Activated CD8-positive, alpha-beta memory T cell treated with anti-CD3 and anti-CD28 coated beads, Interleukin-2, amount 50 U/mL, for 4 hours (primary cell): ENCODE results near the gene SKOR1.

Experiments used
- DNase-seq: peaks from one replicate; pipeline ENCODE4 v3.0.0-alpha.2; 2020

Gene SKOR1

DNA sequence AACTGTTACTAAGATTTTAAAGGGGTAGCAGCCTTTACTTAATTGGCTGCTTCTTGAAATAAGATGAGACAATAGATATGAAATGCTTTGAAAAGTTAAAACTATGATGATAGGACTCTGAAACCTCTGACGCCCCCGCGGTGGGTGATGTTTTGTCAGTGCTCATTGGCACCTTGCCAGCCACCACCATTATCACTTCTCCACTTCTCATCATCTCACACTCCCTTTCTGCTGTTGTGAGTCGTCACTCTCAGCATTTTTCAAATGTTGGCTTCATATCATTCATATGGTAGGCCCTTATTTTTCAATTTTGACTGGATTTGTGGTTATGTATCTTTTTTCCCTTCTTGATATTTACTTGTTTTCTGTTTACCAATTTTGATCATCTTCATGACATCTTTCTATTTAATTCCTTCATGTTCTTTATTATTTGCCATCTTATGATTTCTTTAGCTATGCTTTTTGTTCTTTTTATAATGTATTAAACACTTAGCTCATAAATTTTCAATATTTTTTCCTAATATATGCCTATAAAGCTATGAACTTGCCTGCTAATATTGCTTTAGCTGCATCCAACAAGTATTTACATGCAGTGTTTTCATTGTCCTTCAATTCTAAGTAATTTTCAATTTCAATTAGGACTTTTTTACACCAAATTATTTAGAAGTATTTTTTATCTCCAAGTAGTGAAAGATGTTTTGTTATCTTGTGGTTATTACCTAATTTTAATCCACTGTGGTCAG, 30.3 kb upstream of the SKOR1 start:
- no peak for DNase-seq

- DNase-seq, result no peak
These were observed 28.8 kb upstream of the SKOR1 start for GRCh38 chr15:67796196-67797127.

- no peak for DNase-seq
These were observed 25.5 kb upstream of the SKOR1 start for GRCh38 chr15:67799801-67800205.

DNA sequence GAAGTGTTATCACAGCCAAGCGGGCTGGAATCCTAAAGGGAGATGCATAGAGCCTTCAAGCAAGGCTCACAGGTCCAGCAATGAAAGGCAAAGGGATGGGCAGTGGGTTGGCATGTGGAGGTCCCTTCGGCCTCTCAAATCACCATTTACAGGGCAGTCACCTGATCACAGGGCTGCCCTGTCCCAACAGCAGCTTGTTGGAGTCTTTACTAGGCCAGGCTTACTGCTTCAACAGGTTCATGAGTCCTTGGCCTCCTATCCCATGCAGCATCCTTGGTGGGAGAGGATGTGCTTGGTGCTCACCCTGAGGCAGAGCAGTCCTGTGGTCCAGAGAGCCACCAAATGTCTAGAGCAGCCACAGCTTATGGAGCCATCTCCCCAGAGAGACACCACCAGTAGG, 24.2 kb upstream of the SKOR1 start:
- no peak for DNase-seq

- DNase-seq, result no peak
These were observed 23.1 kb upstream of the SKOR1 start for GRCh38 chr15:67801926-67802914.

GRCh38 chr15:67803299-67803698, 22.0 kb upstream of the SKOR1 start:
- DNase-seq, result no peak

DNA sequence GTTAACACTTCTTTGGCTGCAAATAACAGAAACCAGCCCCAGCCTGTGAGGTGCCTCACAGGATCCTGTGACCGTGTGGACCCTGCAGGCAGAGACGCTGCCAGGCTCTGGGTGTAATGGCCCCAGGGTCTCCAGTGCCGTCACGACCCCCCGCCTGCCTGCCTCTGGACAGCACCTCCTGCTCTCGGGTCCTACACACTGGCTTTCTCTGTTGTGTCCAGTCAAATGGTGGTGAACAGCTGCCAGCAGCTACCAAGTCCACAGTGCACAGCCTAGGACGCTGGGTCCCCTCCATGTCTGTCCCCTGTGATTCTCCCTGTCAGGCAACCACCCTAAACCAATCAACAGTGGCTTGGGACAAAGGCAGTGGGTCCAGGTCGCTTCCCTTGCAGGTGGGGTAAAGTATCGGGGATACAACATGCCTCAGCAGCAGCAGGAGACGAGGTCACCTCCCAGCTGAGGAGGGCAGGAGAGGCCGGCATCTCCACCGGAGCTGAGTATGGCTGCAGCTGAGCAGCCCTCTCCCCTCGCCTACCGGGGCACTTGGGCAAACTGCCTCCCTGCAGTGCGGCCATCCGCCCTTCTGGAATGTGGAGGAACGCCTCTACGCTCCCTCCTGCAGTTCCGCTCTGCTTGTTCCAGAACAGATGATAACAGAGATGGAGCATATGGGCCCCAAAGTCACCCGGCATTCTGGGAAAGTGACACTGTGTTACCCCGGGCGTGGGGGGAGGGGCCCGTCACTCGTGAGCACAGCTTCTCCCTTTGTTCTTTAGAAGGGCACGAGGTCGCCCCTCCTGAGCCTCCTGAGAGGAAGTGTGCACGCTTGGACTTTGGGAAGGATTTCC, 21.1 kb upstream of the SKOR1 start:
- no peak for DNase-seq

DNA sequence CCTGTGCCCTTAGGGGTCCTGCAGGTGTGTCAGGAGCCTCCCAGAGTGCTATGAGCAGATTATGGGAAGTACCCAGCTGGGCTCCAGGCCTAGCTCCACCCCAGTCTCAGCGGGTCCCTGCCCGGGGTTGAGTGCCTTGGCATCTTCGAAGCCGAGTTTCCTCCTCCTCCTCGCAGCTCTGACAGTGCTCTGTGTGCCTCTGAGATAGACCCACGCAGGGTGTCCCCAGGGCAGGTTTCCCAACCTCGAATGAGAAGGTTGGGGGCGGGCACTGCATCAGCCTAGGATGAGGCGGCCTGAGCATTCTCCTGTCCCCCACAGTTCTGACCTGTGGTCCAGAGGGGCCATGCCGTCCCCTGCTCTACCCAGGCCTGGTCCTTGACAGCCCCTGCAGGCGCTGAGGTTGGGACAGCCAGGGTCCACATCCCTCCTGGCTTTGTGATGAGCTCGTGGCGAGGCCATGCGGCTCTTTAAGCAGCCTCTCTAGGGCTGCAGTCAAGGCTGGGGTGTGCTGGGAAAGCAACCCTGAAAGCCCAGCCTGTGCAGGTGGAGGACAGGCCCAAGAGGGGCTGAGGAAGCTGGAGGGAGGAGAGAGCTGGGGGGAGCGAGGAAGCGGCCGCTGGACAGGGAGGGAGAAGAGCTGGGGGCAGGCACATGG, 20.2 kb upstream of the SKOR1 start:
- DNase-seq, result no peak

DNA sequence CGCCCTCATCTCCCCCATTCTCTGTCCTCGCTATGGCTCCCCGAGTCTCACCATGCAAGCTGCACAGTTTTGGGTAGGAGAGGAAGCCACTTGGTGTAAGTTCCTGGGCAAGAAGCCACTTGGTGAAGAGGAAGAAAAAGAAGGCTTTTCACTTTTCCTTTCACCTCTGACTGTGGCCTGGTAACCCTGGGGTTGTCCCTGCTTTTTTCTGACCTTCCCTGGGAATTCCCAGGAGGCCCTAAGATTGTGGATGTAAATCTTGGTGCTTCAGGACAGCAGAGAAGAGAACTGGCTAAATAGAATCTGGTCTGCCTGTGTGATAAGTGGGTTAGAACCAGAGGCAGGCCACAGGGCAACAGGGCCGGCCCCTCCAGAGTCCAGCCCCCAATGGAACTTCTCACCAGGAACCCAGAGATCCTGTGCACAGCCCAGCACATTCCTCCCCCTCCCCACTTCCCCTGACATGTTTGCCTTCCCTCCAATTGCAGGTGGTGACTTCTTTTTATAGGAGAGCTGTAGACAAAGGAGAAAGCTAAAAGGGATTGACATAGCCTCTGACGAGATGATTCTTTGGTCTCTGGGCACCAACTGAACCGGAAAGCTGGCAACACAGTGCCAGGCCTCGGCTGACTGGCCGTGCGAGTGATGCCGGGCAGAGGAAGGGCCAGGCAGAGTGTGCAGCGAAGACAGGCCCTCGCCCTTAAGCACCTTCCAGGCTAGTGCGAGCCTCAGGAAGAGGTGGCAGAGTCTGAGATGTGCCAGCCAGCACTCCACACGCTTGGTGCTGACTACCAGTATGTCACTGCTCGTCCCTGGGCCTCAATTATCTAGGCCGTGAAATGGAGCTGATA, 19.4 kb upstream of the SKOR1 start:
- no peak for DNase-seq

DNA sequence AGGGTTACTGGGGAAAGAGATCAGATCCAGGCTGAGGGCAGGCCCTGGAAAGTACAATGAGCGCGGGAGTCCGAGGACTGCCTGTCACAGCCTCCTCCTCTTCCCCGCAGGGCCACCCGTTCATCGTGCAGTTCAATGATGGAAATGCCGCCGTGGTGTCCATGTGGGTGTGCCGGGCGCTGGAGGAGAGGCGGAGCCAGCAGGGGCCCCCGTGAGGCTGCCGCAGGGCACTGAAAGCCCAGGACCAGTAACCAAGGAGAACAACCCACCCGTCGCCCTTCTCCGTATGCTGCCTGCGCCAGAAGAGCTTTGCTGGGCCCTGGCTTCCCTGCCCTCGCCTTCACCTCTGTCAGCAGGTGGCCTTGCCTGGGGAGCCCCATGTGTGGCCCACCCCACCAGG, 18.8 kb upstream of the SKOR1 start:
- no peak for DNase-seq

GRCh38 chr15:67807141-67807540, 18.2 kb upstream of the SKOR1 start:
- DNase-seq, result no peak

- DNase-seq, result no peak
These were observed 17.5 kb upstream of the SKOR1 start for GRCh38 chr15:67807836-67808235.

DNA sequence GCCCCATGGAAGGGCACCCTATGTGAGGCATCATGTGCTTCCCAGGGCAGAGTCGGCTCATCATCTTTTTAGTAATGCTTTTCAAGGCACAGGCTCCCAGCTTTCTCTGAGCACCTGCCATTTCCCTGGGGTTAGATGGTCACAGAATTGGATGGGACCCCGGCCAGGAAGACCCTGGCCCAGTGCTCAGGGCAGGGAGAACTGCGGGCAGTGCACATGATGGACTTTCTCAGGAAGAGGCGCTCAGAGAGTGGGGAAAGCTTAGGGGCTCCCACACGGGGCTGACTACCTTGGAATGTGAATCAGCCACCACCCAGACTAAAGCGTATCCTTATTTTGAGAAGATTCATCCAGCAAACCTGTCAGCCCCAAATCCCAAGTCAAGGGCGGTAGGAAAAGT, 16.5 kb upstream of the SKOR1 start:
- DNase-seq, result no peak

DNA sequence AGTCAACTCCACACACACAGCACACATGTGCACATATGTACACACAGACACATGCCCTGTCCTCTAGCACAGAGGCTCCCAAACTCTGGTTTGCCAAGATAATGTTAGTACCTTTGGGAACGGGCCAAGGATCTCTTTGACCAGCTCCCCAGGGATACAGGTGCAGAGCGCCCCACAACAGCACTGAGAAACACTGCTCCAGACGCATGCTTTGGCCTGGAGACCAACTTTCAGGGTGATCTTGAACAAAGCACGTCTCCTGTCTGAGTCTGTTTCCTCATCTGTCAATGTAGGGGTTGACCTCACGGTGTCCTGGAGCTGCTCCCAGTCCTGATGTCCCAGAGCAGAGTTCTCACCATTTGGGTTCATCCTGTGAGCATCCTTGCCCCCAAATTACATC, 15.9 kb upstream of the SKOR1 start:
- no peak for DNase-seq

GRCh38 chr15:67809866-67810265, 15.4 kb upstream of the SKOR1 start:
- DNase-seq, result no peak

DNA sequence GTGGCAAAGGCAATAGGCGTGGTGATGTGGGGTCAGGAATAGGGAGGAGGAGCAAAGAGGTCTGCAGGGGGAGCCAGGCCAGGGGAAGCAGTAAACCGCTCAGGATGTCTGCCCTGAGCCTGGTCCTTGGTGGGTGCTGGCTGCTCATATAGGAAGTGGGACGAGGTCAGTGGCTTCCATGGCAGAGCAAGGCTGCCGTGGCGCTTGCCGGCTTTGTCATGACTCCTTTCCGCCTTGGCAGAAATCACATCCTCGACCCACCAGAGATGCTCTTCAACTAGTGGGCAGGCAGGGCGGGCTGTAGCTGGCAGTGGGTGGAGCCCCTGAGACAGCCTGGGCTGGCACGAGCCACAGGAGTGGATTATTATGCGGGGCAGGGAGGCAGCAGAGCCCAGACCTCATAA, 13.1 kb upstream of the SKOR1 start:
- DNase-seq, result no peak

GRCh38 chr15:67813104-67813634, 12.1 kb upstream of the SKOR1 start:
- DNase-seq, result no peak

DNA sequence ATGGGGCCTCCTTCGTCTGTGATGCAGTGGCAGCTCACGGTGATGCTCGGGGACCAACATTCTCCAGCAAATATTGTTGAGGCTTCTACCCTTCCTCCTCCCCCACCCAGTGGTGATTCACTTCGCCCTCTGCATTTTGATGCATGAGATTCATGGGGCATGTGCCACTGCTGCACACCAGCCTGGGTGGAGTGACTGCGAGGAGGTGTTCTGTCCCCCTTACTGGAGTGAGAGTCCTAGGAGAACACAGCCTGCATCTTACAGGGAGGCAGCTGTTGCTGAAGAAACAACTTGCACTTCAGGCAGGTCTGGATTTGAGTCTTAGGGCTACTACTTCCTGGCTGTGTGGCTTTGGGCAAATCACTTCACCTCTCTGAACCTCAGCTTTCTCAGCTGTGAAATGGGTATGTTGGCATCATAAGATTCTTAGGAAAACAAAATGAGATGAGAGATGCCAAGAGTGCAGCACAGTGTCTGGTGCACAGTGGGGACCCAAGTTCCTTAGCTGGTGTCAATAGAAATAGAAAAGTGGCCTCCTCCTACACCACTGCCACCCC, 10.2 kb upstream of the SKOR1 start:
- DNase-seq, result no peak

DNA sequence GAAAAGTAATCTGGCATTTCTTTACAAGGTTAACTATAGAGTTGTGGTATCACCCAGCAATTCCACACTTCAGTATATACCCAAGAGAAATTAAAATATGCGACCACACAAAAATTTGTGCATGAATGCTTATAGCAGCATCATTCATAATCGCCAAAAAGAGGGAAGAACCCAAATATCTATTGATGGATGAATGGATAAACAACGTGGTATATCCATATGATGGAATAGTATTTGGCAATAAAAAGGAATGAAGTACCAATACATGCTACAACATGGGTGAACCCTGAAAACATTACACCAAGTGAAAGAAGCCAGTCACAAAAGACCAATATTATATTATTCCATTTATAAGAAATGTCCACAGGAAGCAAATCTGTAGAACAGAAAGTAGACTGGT, 8.6 kb upstream of the SKOR1 start:
- no peak for DNase-seq

DNA sequence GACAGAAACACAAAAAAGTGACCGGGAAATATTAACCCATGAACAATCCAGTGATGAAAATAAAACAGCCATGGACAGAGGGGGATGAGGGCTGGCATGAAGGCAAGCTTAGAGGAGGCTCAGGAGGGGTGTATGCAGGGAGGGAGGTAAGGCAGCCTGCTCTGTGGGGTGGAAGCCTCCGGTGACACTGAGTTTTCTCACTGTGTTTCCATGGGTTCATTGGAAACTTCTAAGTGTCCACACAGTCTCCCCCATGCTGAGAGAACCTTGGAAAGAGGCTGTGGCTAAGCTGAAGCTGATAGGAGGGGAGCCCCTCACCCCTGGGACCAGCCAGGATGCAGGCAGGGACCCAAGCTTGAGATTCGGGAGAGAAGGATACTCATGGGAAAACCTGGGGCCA, 6.8 kb upstream of the SKOR1 start:
- DNase-seq, result no peak
